ENCODE results near the gene CENPX.

DNA sequence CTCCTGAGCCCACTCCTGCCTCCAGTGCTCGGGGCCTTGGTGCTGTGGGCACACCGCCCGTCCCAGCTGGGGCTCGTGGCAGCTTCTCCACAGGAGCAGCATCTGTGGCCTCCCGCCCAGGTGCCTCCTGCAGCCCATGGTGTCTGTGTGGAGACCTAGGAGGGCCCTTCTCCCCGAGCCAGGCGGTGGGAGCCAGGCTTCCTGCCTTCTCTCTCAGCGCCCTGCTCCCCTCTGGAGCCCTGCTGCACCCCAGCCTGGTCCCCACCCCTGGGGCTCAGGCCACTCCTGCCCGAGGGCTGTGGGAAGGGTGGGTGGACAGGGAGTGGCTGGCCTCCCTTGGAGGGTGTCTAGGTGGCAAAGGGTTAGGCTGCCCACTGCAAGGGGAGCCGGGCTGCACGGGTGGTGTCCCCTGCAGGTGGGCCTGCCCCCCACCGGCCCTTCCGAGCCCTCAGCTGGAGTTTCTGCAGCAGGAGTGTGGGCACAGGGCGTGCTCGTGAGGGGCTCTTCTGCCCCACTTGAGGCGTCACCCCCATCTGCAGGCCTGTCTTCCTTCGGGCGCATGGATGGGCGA, 11.0 kb downstream of the CENPX start:
- no peak for TF ChIP-seq POLR2A (IDR thresholded peaks at IDR 0.05; ENCODE audit: low read depth, low read length)
- no peak for TF ChIP-seq POLR2AphosphoS5 (IDR thresholded peaks at IDR 0.05; ENCODE audit: low read depth, low read length)
- TF ChIP-seq TAF1 (IDR thresholded peaks at IDR 0.05; ENCODE audit: low read depth, low read length), result no peak
- no peak for TF ChIP-seq PAX5 (IDR thresholded peaks at IDR 0.05; ENCODE audit: insufficient read depth, low read length, severe bottlenecking)

Measured in GM12891 (cell line).